ENCODE measurements around the gene SPINDOC. TPM values are rescaled to one million over a fixed set of nuclear protein-coding genes. Genes with fewer than 3 reads are reported as not detected.

Gene SPINDOC
- polyA plus RNA-seq, 1 of the 3 experiments (the other 2 are of a cell fraction) = 45.0 TPM

GRCh38 chr11:63802637-63803414 lies 10.4 kb upstream of the SPINDOC start:
- H3K79me2 ChIP-seq (ENCODE audit: insufficient read depth) = no peaks in the 10 kb centered on the region
- CTCF ChIA-PET = interaction anchor here (0.8 to 1.6 kb wide), 3 partner anchors 10 to 35 kb away, joined by 3 to 5 read pairs (median 4); partner anchors contain the start of gene ZFTA
- H3K9ac ChIP-seq = no peak overlapping the region
- no peaks in the 10 kb centered on the region for H3K27me3 ChIP-seq (ENCODE audit: insufficient read depth)
- H3K27ac ChIP-seq (ENCODE audit: low read depth in 2 of 2, low read length in 1 of 2) = no peak overlapping the region
- no peaks in the 10 kb centered on the region for H3F3A ChIP-seq (replicated peaks; ENCODE audit: insufficient read depth)
- no peaks in the 10 kb centered on the region for H3K9me2 ChIP-seq
- H3K4me1 ChIP-seq (ENCODE audit: control insufficient read depth in 1 of 2, insufficient read depth in 2 of 2, low read depth in 1 of 2, low read length in 1 of 2) = no peaks in the 10 kb centered on the region
- H3K9me3 ChIP-seq = no peaks in the 10 kb centered on the region
- 70% methylated on average over 8 of the region's 10 CpGs for WGBS (ENCODE audit: low lambda C conversion rate)
- no peaks in the 10 kb centered on the region for H3K36me3 ChIP-seq (replicated peaks in 1 of 2; ENCODE audit: control insufficient read depth in 1 of 2, insufficient read depth in 2 of 2, low read length in 1 of 2)
- no peak overlapping the region for H3K4me2 ChIP-seq
- no peaks in the 10 kb centered on the region for H4K20me1 ChIP-seq (ENCODE audit: insufficient read depth)
- no peak overlapping the region for H3K4me3 ChIP-seq (ENCODE audit: low read depth in 2 of 2, low read length in 1 of 2)
- DNase-seq = no peak
- no peak overlapping the region for H2AFZ ChIP-seq (ENCODE audit: low read depth)
- peak; percentile 27; the same call in 1 of the 2 replicates for TF ChIP-seq FOSL2 (IDR thresholded peaks at IDR 0.05; ENCODE audit: borderline replicate concordance, low read depth)
- TF ChIP-seq MXI1 (IDR thresholded peaks at IDR 0.05; ENCODE audit: low read depth, low read length) = no peak
- no peak for TF ChIP-seq TAF1 (IDR thresholded peaks at IDR 0.05; ENCODE audit: borderline replicate concordance, low read depth, low read length)
- peak; percentile 64; the same call in 1 of the 2 replicates for TF ChIP-seq USF1 (IDR thresholded peaks at IDR 0.05; ENCODE audit: borderline replicate concordance, low read depth)
- no peak for TF ChIP-seq GABPA (IDR thresholded peaks at IDR 0.05; ENCODE audit: low read depth)
- no peak for TF ChIP-seq TEAD4 (IDR thresholded peaks at IDR 0.05; ENCODE audit: borderline replicate concordance, insufficient read depth)
- no peak for TF ChIP-seq REST (IDR thresholded peaks at IDR 0.05; ENCODE audit: low read depth, low read length)
- POLR2A ChIA-PET = interaction anchor here (0.7 to 0.9 kb wide), 2 partner anchors 19 to 64 kb away, joined by 3 read pairs; no protein-coding TSS in a partner anchor

GRCh38 chr11:63804259-63804658 lies 9.0 kb upstream of the SPINDOC start:
- ChIA-PET CTCF (interaction anchor here (1.6 kb wide), 1 partner anchor 36 kb away, joined by 4 read pairs; the partner anchor contains the start of gene ZFTA), POLR2A (no interaction called here)
- Histone ChIP-seq H3K4me1 (ENCODE audit: control insufficient read depth in 1 of 2, insufficient read depth in 2 of 2, low read depth in 1 of 2, low read length in 1 of 2) (no peaks in the 10 kb centered on the region), H3K9me3 (no peaks in the 10 kb centered on the region), H3K4me3 (ENCODE audit: low read depth in 2 of 2, low read length in 1 of 2) (no peak overlapping the region), H3K9ac (no peak overlapping the region), H3K36me3 (replicated peaks in 1 of 2; ENCODE audit: control insufficient read depth in 1 of 2, insufficient read depth in 2 of 2, low read length in 1 of 2) (no peaks in the 10 kb centered on the region), H3K79me2 (ENCODE audit: insufficient read depth) (no peaks in the 10 kb centered on the region), H3K27ac (ENCODE audit: low read depth in 2 of 2, low read length in 1 of 2) (no peak overlapping the region), H3K4me2 (no peak overlapping the region), H2AFZ (ENCODE audit: low read depth) (no peak overlapping the region), H4K20me1 (ENCODE audit: insufficient read depth) (no peaks in the 10 kb centered on the region), H3K9me2 (no peaks in the 10 kb centered on the region), H3K27me3 (ENCODE audit: insufficient read depth) (no peaks in the 10 kb centered on the region), H3F3A (replicated peaks; ENCODE audit: insufficient read depth) (no peaks in the 10 kb centered on the region)
- WGBS (ENCODE audit: low lambda C conversion rate) = 85% methylated on average over 6 of the region's 6 CpGs
- no peak for DNase-seq
- TF ChIP-seq ZBTB33 (IDR thresholded peaks at IDR 0.05; ENCODE audit: borderline replicate concordance, low read depth) (no peak), POLR2AphosphoS5 (IDR thresholded peaks at IDR 0.05; ENCODE audit: low read depth, low read length) (no peak), TCF12 (IDR thresholded peaks at IDR 0.05) (no peak), PBX3 (IDR thresholded peaks at IDR 0.05) (no peak), FOXM1 (IDR thresholded peaks at IDR 0.05; ENCODE audit: low read depth) (no peak), CHD2 (IDR thresholded peaks at IDR 0.05; ENCODE audit: low read length, partially characterized antibody) (no peak), RFX5 (IDR thresholded peaks at IDR 0.05; ENCODE audit: low read length) (no peak), JUND (IDR thresholded peaks at IDR 0.05) (no peak), RXRA (IDR thresholded peaks at IDR 0.05; ENCODE audit: borderline replicate concordance, low read depth) (no peak), GABPA (IDR thresholded peaks at IDR 0.05; ENCODE audit: low read depth) (no peak), TEAD4 (IDR thresholded peaks at IDR 0.05; ENCODE audit: borderline replicate concordance, insufficient read depth) (no peak), MAX (IDR thresholded peaks at IDR 0.05; ENCODE audit: low read depth) (no peak)
